ENCODE measurements around the gene UBL4A.

UBL4A gene

DNA sequence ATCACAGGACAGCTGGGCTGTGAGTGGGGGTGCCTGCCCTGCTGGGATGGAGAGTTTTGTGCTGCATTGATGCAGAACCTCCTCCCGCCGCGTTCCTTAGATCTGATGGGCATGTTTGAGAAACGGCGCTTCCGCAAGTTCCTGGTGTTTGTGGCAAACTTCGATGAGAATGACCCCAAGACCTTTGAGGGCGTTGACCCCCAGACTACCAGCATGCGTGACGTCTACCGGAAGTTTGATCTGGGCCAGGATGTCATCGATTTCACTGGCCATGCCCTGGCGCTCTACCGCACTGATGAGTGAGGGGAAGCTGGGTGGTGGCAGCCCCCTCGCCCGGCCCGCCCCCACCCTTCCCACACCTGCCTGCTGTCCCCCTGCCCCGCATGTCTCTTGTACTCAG lies 46.6 kb downstream of the UBL4A start:
- no peak for DNase-seq (ENCODE audit: low spot score)

DNA sequence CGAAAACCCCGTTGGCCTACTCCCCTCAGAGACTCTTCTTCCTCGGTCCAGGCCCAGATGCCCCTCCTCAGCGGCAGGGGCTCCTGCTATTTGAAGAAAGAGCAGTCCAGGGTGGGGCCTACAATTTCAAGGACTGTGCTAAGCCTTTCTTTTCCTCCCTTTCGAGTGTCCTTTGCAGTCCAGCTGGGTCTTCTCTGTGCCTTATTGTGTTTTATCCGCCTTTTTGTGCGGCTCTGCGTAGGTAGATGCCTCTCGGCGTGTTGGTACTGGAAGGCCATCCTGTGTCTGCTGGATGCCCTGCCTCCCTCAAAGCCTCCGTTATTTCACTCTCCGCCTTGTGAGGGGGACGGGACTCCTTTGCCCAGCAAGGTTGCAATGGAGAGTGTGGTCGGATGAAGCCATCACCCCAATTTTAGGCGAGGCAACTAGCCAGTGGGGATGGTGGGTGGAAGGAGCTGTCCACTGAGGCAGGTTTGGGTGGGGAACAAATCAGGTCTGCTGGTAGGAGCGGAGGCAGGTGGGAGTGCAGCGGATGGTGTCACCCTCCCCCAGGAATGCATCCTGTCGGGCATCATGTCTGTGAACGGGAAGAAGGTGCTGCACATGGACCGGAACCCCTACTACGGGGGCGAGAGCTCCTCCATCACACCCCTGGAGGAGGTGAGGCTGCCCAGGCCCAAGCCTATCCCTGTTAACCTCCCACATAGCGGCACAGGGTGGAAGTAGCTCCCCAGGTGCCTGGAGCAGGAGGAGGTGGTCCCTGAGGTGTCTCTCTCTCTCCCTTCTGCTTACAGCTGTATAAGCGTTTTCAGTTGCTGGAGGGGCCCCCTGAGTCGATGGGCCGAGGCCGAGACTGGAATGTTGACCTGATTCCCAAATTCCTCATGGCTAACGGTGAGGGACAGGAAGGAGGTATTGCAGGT lies 48.2 kb downstream of the UBL4A start:
- DNase-seq (ENCODE audit: low spot score), result no peak

GRCh38 chrX:154436983-154437752 lies 49.2 kb downstream of the UBL4A start, which contains the start of gene GDI1:
GDI1 (plus strand) TSS chrX:154437154; CDS start chrX:154437255, 101 bp downstream.
- DNase-seq (ENCODE audit: low spot score), result peak; percentile 55

GRCh38 chrX:154436374-154436982 lies 49.9 kb downstream of the UBL4A start:
- DNase-seq (ENCODE audit: low spot score), result peak; percentile 48

GRCh38 chrX:154435171-154435733 lies 51.2 kb downstream of the UBL4A start:
- no peak for DNase-seq (ENCODE audit: low spot score)

- no peak for DNase-seq (ENCODE audit: low spot score)
These were observed 51.8 kb downstream of the UBL4A start for GRCh38 chrX:154434394-154435168.

Small RNA genes within 50 kb of the gene (small RNA-seq; reads per million reads assigned to genes)
- gene MIR6858 (0 to 0.09 reads per million in 2 experiments), gene RN7SL697P (0 reads per million in 2 experiments)
